GM19351 (cell line): ENCODE measurements around the gene TNFSF9.
"Not testable (repeated sequence)": the region's sequence is repeated elsewhere in the genome, so short reads cannot be mapped to it uniquely, and the experiment has no call there.

Experiments
- ATAC-seq: cut with Tn5 transposase; IDR thresholded peaks from one replicate; pipeline ENCODE4 v1.9.1; 2021; ENCODE audit warnings: mild to moderate bottlenecking, moderate library complexity; ENCODE audit not compliant: unreplicated experiment

The TNFSF9 gene

GRCh38 chr19:6531163-6531955, 533 bp downstream of the TNFSF9 start:
- ATAC-seq: no peak

GRCh38 chr19:6531956-6532243, 1.1 kb downstream of the TNFSF9 start:
- ATAC-seq: no peak

GRCh38 chr19:6532244-6532999, 1.6 kb downstream of the TNFSF9 start:
- no peak for ATAC-seq

- ATAC-seq: no peak
Observed at GRCh38 chr19:6533000-6533328, 2.1 kb downstream of the TNFSF9 start.

GRCh38 chr19:6533746-6534418, 3.1 kb downstream of the TNFSF9 start:
- ATAC-seq: no peak

GRCh38 chr19:6534451-6535093, 3.7 kb downstream of the TNFSF9 start:
- no peak for ATAC-seq

- no peak for ATAC-seq
Observed at GRCh38 chr19:6535558-6536137, 4.8 kb downstream of the TNFSF9 start.

- no peak for ATAC-seq
Observed at GRCh38 chr19:6539514-6539913, 8.7 kb downstream of the TNFSF9 start.

- no peak for ATAC-seq
Observed at GRCh38 chr19:6540918-6541689, 10.3 kb downstream of the TNFSF9 start.

- no peak for ATAC-seq
Observed at GRCh38 chr19:6543866-6544347, 13.1 kb downstream of the TNFSF9 start.

GRCh38 chr19:6550679-6551078, 19.9 kb downstream of the TNFSF9 start:
- not testable (repeated sequence) for ATAC-seq

GRCh38 chr19:6551091-6551490, 20.3 kb downstream of the TNFSF9 start:
- ATAC-seq: no peak

- ATAC-seq: no peak
Observed at GRCh38 chr19:6551607-6552450, 21.0 kb downstream of the TNFSF9 start.

- no peak for ATAC-seq
Observed at GRCh38 chr19:6556043-6556449, 25.2 kb downstream of the TNFSF9 start.

GRCh38 chr19:6556480-6557195, 25.8 kb downstream of the TNFSF9 start:
- ATAC-seq: no peak

GRCh38 chr19:6562437-6562836, 31.6 kb downstream of the TNFSF9 start:
- not testable (repeated sequence) for ATAC-seq

- no peak for ATAC-seq
Observed at GRCh38 chr19:6564393-6564792, 33.6 kb downstream of the TNFSF9 start.

GRCh38 chr19:6566727-6567126, 35.9 kb downstream of the TNFSF9 start:
- ATAC-seq: not testable (repeated sequence)
